ENCODE results near the gene TXNDC5.

Gene TXNDC5

GRCh38 chr6:7905416-7905815, 5.2 kb downstream of the TXNDC5 start:
- no peaks in the 10 kb centered on the region for H3K27me3 ChIP-seq (ENCODE audit: insufficient read depth, poor library complexity, severe bottlenecking)
- DNase-seq (ENCODE audit: low read depth in 1 of 2, low spot score in 1 of 2): no peak
- H3K27ac ChIP-seq (replicated peaks): no peak overlapping the region
- TF ChIP-seq REST (IDR thresholded peaks at IDR 0.05; ENCODE audit: insufficient replicate concordance, low read depth): no peak
- no peak for TF ChIP-seq SPI1 (IDR thresholded peaks at IDR 0.05; ENCODE audit: borderline replicate concordance, low read depth)
- no peak for TF ChIP-seq CTCF (IDR thresholded peaks at IDR 0.05; ENCODE audit: insufficient read depth, low read length)
- TF ChIP-seq POLR2AphosphoS5 (IDR thresholded peaks at IDR 0.05; ENCODE audit: low read depth): no peak
- TF ChIP-seq GABPA (IDR thresholded peaks at IDR 0.05; ENCODE audit: low read depth): no peak
- no peak overlapping the region for H3K4me3 ChIP-seq (replicated peaks; ENCODE audit: insufficient read depth, low read length)

- H3K4me3 ChIP-seq (replicated peaks; ENCODE audit: insufficient read depth, low read length): no peak overlapping the region
- no peaks in the 10 kb centered on the region for H3K27me3 ChIP-seq (ENCODE audit: insufficient read depth, poor library complexity, severe bottlenecking)
- no peak for DNase-seq (ENCODE audit: low read depth in 1 of 2, low spot score in 1 of 2)
- TF ChIP-seq SPI1 (IDR thresholded peaks at IDR 0.05; ENCODE audit: borderline replicate concordance, low read depth): no peak
- TF ChIP-seq GABPA (IDR thresholded peaks at IDR 0.05; ENCODE audit: low read depth): no peak
- TF ChIP-seq POLR2AphosphoS5 (IDR thresholded peaks at IDR 0.05; ENCODE audit: low read depth): no peak
- TF ChIP-seq CTCF (IDR thresholded peaks at IDR 0.05; ENCODE audit: insufficient read depth, low read length): no peak
- no peak for TF ChIP-seq REST (IDR thresholded peaks at IDR 0.05; ENCODE audit: insufficient replicate concordance, low read depth)
- H3K27ac ChIP-seq (replicated peaks): no peak overlapping the region
Observed at GRCh38 chr6:7904654-7905319, 5.8 kb downstream of the TXNDC5 start.

GRCh38 chr6:7903673-7904072, 6.9 kb downstream of the TXNDC5 start:
- Histone ChIP-seq H3K4me3 (replicated peaks; ENCODE audit: insufficient read depth, low read length) (no peak overlapping the region), H3K27me3 (ENCODE audit: insufficient read depth, poor library complexity, severe bottlenecking) (no peaks in the 10 kb centered on the region), H3K27ac (replicated peaks) (no peak overlapping the region)
- TF ChIP-seq SPI1 (IDR thresholded peaks at IDR 0.05; ENCODE audit: borderline replicate concordance, low read depth) (no peak), POLR2AphosphoS5 (IDR thresholded peaks at IDR 0.05; ENCODE audit: low read depth) (no peak), CTCF (IDR thresholded peaks at IDR 0.05; ENCODE audit: insufficient read depth, low read length) (no peak), GABPA (IDR thresholded peaks at IDR 0.05; ENCODE audit: low read depth) (no peak), REST (IDR thresholded peaks at IDR 0.05; ENCODE audit: insufficient replicate concordance, low read depth) (no peak)
- no peak for DNase-seq (ENCODE audit: low read depth in 1 of 2, low spot score in 1 of 2)

Measured in HL-60 (cell line).